HCT116 (cell line): ENCODE results near the gene PWP1. TPM values are rescaled to one million over a fixed set of nuclear protein-coding genes. Genes with fewer than 3 reads are reported as not detected.
"Not testable (repeated sequence)": the region's sequence is repeated elsewhere in the genome, so short reads cannot be mapped to it uniquely, and the experiment has no call there.

Experiments
- ATAC-seq: fragments of 200-7000 bp; cut with Tn5 transposase; 2 replicates; pipeline ENCODE4 v1.9.1; 2020; ENCODE audit warnings: mild to moderate bottlenecking, moderate library complexity
- BruUV-seq: library from RNA; stranded (reverse); fragments of 400-500 nt; replicated peaks from 2 replicates; lab custom pipeline; 2021; lab: Mats Ljungman, UMichigan
- CTCF ChIA-PET: fragments of 300-600 bp; sonication (Branson Sonifier 250); formaldehyde crosslinking; loops from one replicate; lab custom pipeline; 2021; ENCODE audit warnings: antibody characterized with exemption; lab: Charles Lee
- POLR2A ChIA-PET: fragments of 300-600, 350-600 bp; sonication (Branson Sonifier 250); formaldehyde crosslinking; loops from one replicate; lab custom pipeline; 2021; ENCODE audit warnings: antibody characterized with exemption; lab: Charles Lee
- RAD21 ChIA-PET, 2 experiments: fragments of 300-600 bp; sonication (Branson Sonifier 250); formaldehyde crosslinking; loops; one replicate each; lab custom pipeline; 2023; ENCODE audit warnings: low total read pairs in 2 of 2; ENCODE audit not compliant: uncharacterized antibody in 2 of 2, unreplicated experiment in 2 of 2, low non-redundant PET in 1 of 2; lab: Charles Lee
- DNase-seq: peaks from one replicate; pipeline ENCODE4 v3.0.0-alpha.2; 2010; ENCODE audit warnings: low read depth, low spot score
- H2AFZ ChIP-seq: fragments of 200-600 bp; shearing (Covaris generic), sonication (generic); 2 replicates; pipeline ENCODE4 v1.6.1; 2017; ENCODE audit warnings: low read depth, mixed run types, mixed read lengths, antibody characterized with exemption, low read length; ENCODE audit not compliant: poor library complexity, severe bottlenecking
- H3K27ac ChIP-seq: 2 replicates; pipeline ENCODE4 v1.5.1; 2012; ENCODE audit warnings: low read depth, low read length
- H3K27me3 ChIP-seq: fragments of 200-600 bp; sonication (generic); 2 replicates; pipeline ENCODE4 v1.6.1; 2016; ENCODE audit warnings: mixed run types, low read length, mixed read lengths; ENCODE audit not compliant: insufficient read depth
- H3K36me3 ChIP-seq, 2 experiments: fragments of 200-500 bp in 1 of 2; fragments of 200-600 bp in 1 of 2; sonication (Bioruptor generic) in 1 of 2; sonication (generic) in 1 of 2; 2 replicates each; pipeline versions ENCODE4 v1.5.1 to v1.6.1; 2014 to 2016; ENCODE audit warnings: low read length in 2 of 2, inconsistent platforms in 1 of 2, mixed read lengths in 1 of 2, mixed run types in 1 of 2; ENCODE audit not compliant: insufficient read depth in 2 of 2, control insufficient read depth in 1 of 2
- H3K4me1 ChIP-seq, 2 experiments: fragments of 200-600 bp in 1 of 2; sonication (generic) in 1 of 2; 2 replicates each; pipeline versions ENCODE4 v1.5.1 to v1.6.1; 2012 to 2017; ENCODE audit warnings: low read length in 2 of 2, inconsistent platforms in 1 of 2, mild to moderate bottlenecking in 1 of 2, mixed read lengths in 1 of 2, mixed run types in 1 of 2, moderate library complexity in 1 of 2; ENCODE audit not compliant: insufficient read depth in 2 of 2, control insufficient read depth in 1 of 2
- H3K4me2 ChIP-seq: fragments of 200-600 bp; sonication (generic); 2 replicates; pipeline ENCODE4 v1.6.1; 2017; ENCODE audit warnings: mixed run types, low read length, mixed read lengths
- H3K4me3 ChIP-seq, 2 experiments: fragments of 200-600 bp in 1 of 2; sonication (generic) in 1 of 2; replicated peaks in 1 of 2; 2 replicates each; pipeline ENCODE4 v1.5.1; 2011 to 2016; ENCODE audit warnings: low read length in 2 of 2, control low read depth in 1 of 2, low read depth in 1 of 2, mild to moderate bottlenecking in 1 of 2, mixed read lengths in 1 of 2, mixed run types in 1 of 2
- H3K79me2 ChIP-seq: fragments of 200-600 bp; sonication (generic); 2 replicates; pipeline ENCODE4 v1.6.1; 2017; ENCODE audit warnings: mild to moderate bottlenecking, mixed run types, low read length, moderate library complexity, mixed read lengths; ENCODE audit not compliant: insufficient read depth
- H3K9ac ChIP-seq: fragments of 200-600 bp; sonication (generic); 2 replicates; pipeline ENCODE4 v1.6.1; 2016; ENCODE audit warnings: low read length, mixed read lengths
- H3K9me2 ChIP-seq: fragments of 200-600 bp; sonication (generic), shearing (Covaris generic); 2 replicates; pipeline ENCODE4 v1.6.1; 2017; ENCODE audit warnings: mixed run types, mild to moderate bottlenecking, moderate library complexity; ENCODE audit not compliant: insufficient read depth
- H3K9me3 ChIP-seq, 2 experiments: fragments of 200-500 bp in 1 of 2; fragments of 200-600 bp in 1 of 2; sonication (Bioruptor generic) in 1 of 2; sonication (generic) in 1 of 2; 2 replicates each; pipeline ENCODE4 v1.6.1; 2014 to 2017; ENCODE audit warnings: low read length in 2 of 2, mixed read lengths in 2 of 2, inconsistent platforms in 1 of 2, low read depth in 1 of 2, mild to moderate bottlenecking in 1 of 2, mixed run types in 1 of 2, moderate library complexity in 1 of 2; ENCODE audit not compliant: control insufficient read depth in 1 of 2, insufficient read depth in 1 of 2
- H4K20me1 ChIP-seq: fragments of 200-600 bp; sonication (generic), shearing (Covaris generic); 2 replicates; pipeline ENCODE4 v1.6.1; 2017; ENCODE audit warnings: mixed run types, mild to moderate bottlenecking, moderate library complexity; ENCODE audit not compliant: insufficient read depth
- ATF3 ChIP-seq: IDR thresholded peaks from 2 replicates; pipeline ENCODE4 v1.6.1; 2012
- CBX3 ChIP-seq: IDR thresholded peaks from 2 replicates; pipeline ENCODE4 v1.6.1; 2012; ENCODE audit warnings: low read depth
- CEBPB ChIP-seq: IDR thresholded peaks from 2 replicates; pipeline ENCODE4 v1.6.1; 2012; ENCODE audit warnings: low read depth
- EGR1 ChIP-seq: IDR thresholded peaks from 2 replicates; pipeline ENCODE4 v1.6.1; 2012; ENCODE audit warnings: low read depth
- ELF1 ChIP-seq: IDR thresholded peaks from 2 replicates; pipeline ENCODE4 v1.6.1; 2012; ENCODE audit warnings: low read depth, borderline replicate concordance
- EZH2 ChIP-seq: fragments of 200-600 bp; sonication (generic); IDR thresholded peaks from 2 replicates; pipeline ENCODE4 v1.6.1; 2017; ENCODE audit warnings: antibody characterized with exemption, mixed run types
- JUND ChIP-seq: IDR thresholded peaks from 2 replicates; pipeline ENCODE4 v1.6.1; 2012
- POLR2AphosphoS5 ChIP-seq: IDR thresholded peaks from 2 replicates; pipeline ENCODE4 v1.6.1; 2011; ENCODE audit warnings: mild to moderate bottlenecking, low read depth, low read length, moderate library complexity
- REST ChIP-seq: IDR thresholded peaks from 2 replicates; pipeline ENCODE4 v1.6.1; 2012; ENCODE audit warnings: low read depth
- SIN3A ChIP-seq: IDR thresholded peaks from 2 replicates; pipeline ENCODE4 v1.6.1; 2012; ENCODE audit warnings: low read depth
- SP1 ChIP-seq: IDR thresholded peaks from 2 replicates; pipeline ENCODE4 v1.6.1; 2012; ENCODE audit warnings: low read depth
- SRF ChIP-seq: IDR thresholded peaks from 2 replicates; pipeline ENCODE4 v1.6.1; 2012; ENCODE audit warnings: low read depth
- TCF7L2 ChIP-seq: IDR thresholded peaks from 2 replicates; pipeline ENCODE4 v1.7.0; 2011; ENCODE audit warnings: borderline replicate concordance, inconsistent platforms; ENCODE audit not compliant: insufficient read depth, insufficient read length; ENCODE audit errors: extremely low read depth
- ZBTB33 ChIP-seq: IDR thresholded peaks from 2 replicates; pipeline ENCODE4 v1.6.1; 2011; ENCODE audit warnings: mild to moderate bottlenecking, low read length, moderate library complexity; ENCODE audit not compliant: insufficient replicate concordance; ENCODE audit errors: extremely low read depth
- intact Hi-C: fragments of 100-400 bp; cut with micrococcal nuclease; formaldehyde crosslinking; loops from 2 replicates; pipeline ENCODE4 v1.10.0; 2022
- total RNA-seq: library from RNA; stranded (reverse); gene quantifications from one replicate; pipeline ENCODE4 v1.2.1, GENCODE V29; 2021; ENCODE audit not compliant: unreplicated experiment
- TF ChIP-seq, protein P1 (sequence below): IDR thresholded peaks from 2 replicates; pipeline ENCODE4 v1.6.1; 2012

The PWP1 gene
- total RNA-seq, 1 experiment from 2014 or later: 48.2 TPM

DNA sequence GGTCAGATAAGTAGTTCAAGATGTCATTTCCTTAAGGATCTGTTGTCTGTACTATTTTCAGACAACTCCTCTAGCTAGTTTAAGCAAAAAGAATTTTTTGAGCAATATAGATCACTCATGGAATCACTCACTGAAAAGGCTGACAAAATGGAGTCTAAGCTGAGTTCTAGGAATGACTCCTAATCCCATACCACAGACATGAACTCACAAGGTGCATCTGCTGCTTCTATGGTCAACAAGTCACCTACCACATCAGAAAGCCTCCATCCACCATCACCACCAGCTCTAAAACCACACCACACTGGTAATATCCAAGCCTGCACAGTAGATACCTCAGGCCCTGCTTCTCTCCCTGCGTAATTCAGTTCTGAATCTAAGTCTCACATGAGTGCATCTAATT, 33.0 kb downstream of the PWP1 start:
- Histone ChIP-seq H3K4me1 (no peaks in the 10 kb centered on the region), H2AFZ (no peak overlapping the region), H3K79me2 (no peaks in the 10 kb centered on the region), H3K4me2 (no peak overlapping the region), H3K9me2 (no peaks in the 10 kb centered on the region), H3K4me3 (no peak overlapping the region), H4K20me1 (no peaks in the 10 kb centered on the region), H3K27me3 (no peaks in the 10 kb centered on the region), H3K9ac (no peak overlapping the region), H3K27ac (no peak overlapping the region), H3K36me3 (peaks cover 5 to 13% of the 10 kb centered on the region in 2 experiments), H3K9me3 (no peaks in the 10 kb centered on the region)
- DNase-seq (no peak), ATAC-seq (no peak)
- intact Hi-C loops: no loop called here
- CTCF ChIA-PET: no interaction called here
- TF ChIP-seq EZH2 (no peak), TCF7L2 (no peak), ZBTB33 (no peak), SP1 (no peak), REST (no peak), JUND (no peak), ELF1 (no peak), SIN3A (no peak), CEBPB (no peak), EGR1 (no peak), POLR2AphosphoS5 (no peak), CBX3 (no peak), ATF3 (no peak), SRF (no peak)
- TF ChIP-seq, protein P1, sequence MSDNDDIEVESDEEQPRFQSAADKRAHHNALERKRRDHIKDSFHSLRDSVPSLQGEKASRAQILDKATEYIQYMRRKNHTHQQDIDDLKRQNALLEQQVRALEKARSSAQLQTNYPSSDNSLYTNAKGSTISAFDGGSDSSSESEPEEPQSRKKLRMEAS: no peak
- RAD21 ChIA-PET: no interaction called here
- POLR2A ChIA-PET: no interaction called here
- BruUV-seq: no TSS peak

GRCh38 chr12:107727327-107727726, 41.7 kb downstream of the PWP1 start:
- intact Hi-C loops, H3K9ac ChIP-seq, CTCF ChIA-PET, H4K20me1 ChIP-seq, H2AFZ ChIP-seq, H3K4me1 ChIP-seq, BruUV-seq, H3K36me3 ChIP-seq, RAD21 ChIA-PET, H3K9me3 ChIP-seq, POLR2A ChIA-PET, H3K4me2 ChIP-seq, H3K27me3 ChIP-seq, H3K9me2 ChIP-seq, ATAC-seq, H3K27ac ChIP-seq, H3K4me3 ChIP-seq, DNase-seq, H3K79me2 ChIP-seq: not testable (repeated sequence)
